Fibroblast of lung (primary cell): Measurements from ENCODE around the gene RASA4. TPM values are rescaled to one million over a fixed set of nuclear protein-coding genes. Genes with fewer than 3 reads are reported as not detected.
"Not testable (repeated sequence)": the region's sequence is repeated elsewhere in the genome, so short reads cannot be mapped to it uniquely, and the experiment has no call there.

ENCODE experiments used
- DNase-seq, 2 donors: peaks; one replicate each; pipeline versions ENCODE4 v3.0.0 to v3.0.0-alpha.2; 2010; ENCODE audit warnings: low read depth in 2 of 2
- H2AFZ ChIP-seq: 2 replicates; pipeline ENCODE4 v1.5.1; 2012; ENCODE audit warnings: low read length, control low read depth, inconsistent platforms
- H3K27ac ChIP-seq: 2 replicates; pipeline ENCODE4 v1.5.1; 2011; ENCODE audit warnings: low read length, control low read depth; ENCODE audit not compliant: insufficient read depth
- H3K27me3 ChIP-seq: 2 replicates; pipeline ENCODE4 v1.5.1; 2011; ENCODE audit warnings: mild to moderate bottlenecking, low read length; ENCODE audit not compliant: control insufficient read depth, insufficient read depth
- H3K36me3 ChIP-seq: 2 replicates; pipeline ENCODE4 v1.5.1; 2011; ENCODE audit warnings: low read length; ENCODE audit not compliant: control insufficient read depth, insufficient read depth
- H3K4me1 ChIP-seq: 2 replicates; pipeline ENCODE4 v1.5.1; 2011; ENCODE audit warnings: low read length; ENCODE audit not compliant: control insufficient read depth, insufficient read depth; ENCODE audit errors: extremely low read depth
- H3K4me2 ChIP-seq: 2 replicates; pipeline ENCODE4 v1.5.1; 2011; ENCODE audit warnings: low read length, control low read depth; ENCODE audit not compliant: insufficient read depth; ENCODE audit errors: extremely low read depth
- H3K4me3 ChIP-seq, 4 experiments: fragments of 200-600 bp in 1 of 4; sonication (generic) in 1 of 4; replicated peaks in 1 of 4; 2 replicates each; pipeline ENCODE4 v1.5.1; 2011 to 2016; ENCODE audit warnings: low read length in 4 of 4, low read depth in 3 of 4, mild to moderate bottlenecking in 3 of 4, control low read depth in 2 of 4, inconsistent platforms in 1 of 4, mixed read lengths in 1 of 4; ENCODE audit not compliant: insufficient read depth in 1 of 4; ENCODE audit errors: control extremely low read depth in 1 of 4
- H3K79me2 ChIP-seq: 2 replicates; pipeline ENCODE4 v1.5.1; 2012; ENCODE audit warnings: mild to moderate bottlenecking, low read length, inconsistent platforms; ENCODE audit not compliant: control insufficient read depth, insufficient read depth
- H3K9ac ChIP-seq: 2 replicates; pipeline ENCODE4 v1.5.1; 2011; ENCODE audit warnings: mild to moderate bottlenecking, low read length, control low read depth; ENCODE audit not compliant: insufficient read depth
- H3K9me3 ChIP-seq: 2 replicates; pipeline ENCODE4 v1.5.1; 2012; ENCODE audit warnings: low read depth, low read length; ENCODE audit not compliant: control insufficient read depth, insufficient read depth
- H4K20me1 ChIP-seq: 2 replicates; pipeline ENCODE4 v1.5.1; 2011; ENCODE audit warnings: low read length; ENCODE audit not compliant: control insufficient read depth, insufficient read depth; ENCODE audit errors: extremely low read depth
- polyA plus RNA-seq, 2 donors: library from polyadenylated mRNA; depleted of rRNA in 1 of 2; stranded (reverse) in 1 of 2; unstranded in 1 of 2; fragments of >200 nt; gene quantifications; 2 replicates each; pipeline ENCODE4 v1.2.1, GENCODE V29; 2011 to 2012; ENCODE audit warnings: missing spikeins in 1 of 2
- total RNA-seq: library from RNA; depleted of rRNA; stranded (reverse); fragments of >200 nt; gene quantifications from 2 replicates; pipeline ENCODE4 v1.2.1, GENCODE V29; 2014

The RASA4 gene
- total and polyA plus RNA-seq, 2 donors (not counting 1 experiment from before 2014, with no cell fraction given), result 2.1 to 4.5 TPM

GRCh38 chr7:102540604-102541003, 76.0 kb downstream of the RASA4 start:
- not testable (repeated sequence) for H3K27me3 ChIP-seq, H3K27ac ChIP-seq, H4K20me1 ChIP-seq, H3K4me3 ChIP-seq, H3K79me2 ChIP-seq, H3K9me3 ChIP-seq, H3K9ac ChIP-seq, DNase-seq, H3K4me2 ChIP-seq, H3K4me1 ChIP-seq, H3K36me3 ChIP-seq, H2AFZ ChIP-seq

DNA sequence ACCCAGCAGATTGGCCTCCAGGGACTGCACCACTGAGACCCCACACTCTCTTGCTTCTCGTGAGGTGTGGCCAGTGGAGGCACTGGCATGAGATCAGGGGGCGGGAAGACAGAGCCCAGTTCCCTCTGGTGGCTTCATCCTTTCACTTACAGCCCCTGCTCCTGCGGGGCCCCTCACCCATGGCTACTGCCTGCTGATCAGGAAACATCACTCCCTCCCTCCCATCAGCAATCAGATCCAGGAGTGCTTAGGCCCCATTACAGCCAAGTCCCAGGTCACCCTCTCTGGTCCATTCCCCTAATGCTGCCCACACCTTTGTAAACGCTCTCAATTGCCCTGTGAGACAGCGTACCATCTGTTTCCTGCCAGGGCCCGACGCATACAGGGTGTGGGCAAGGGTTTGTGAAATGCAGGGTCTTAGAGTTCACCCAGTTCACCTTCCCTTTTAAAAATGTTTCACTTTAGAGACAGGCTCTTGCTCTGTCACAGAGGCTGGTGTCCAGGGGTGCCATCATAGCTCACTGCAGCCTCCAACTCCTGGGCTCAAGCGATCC, 81.4 kb downstream of the RASA4 start:
- DNase-seq, H3K4me1 ChIP-seq, H3K9me3 ChIP-seq, H3K9ac ChIP-seq, H4K20me1 ChIP-seq, H3K4me3 ChIP-seq, H3K36me3 ChIP-seq, H3K4me2 ChIP-seq, H2AFZ ChIP-seq, H3K79me2 ChIP-seq, H3K27ac ChIP-seq, H3K27me3 ChIP-seq: not testable (repeated sequence)

GRCh38 chr7:102532127-102532526, 84.4 kb downstream of the RASA4 start:
- not testable (repeated sequence) for H2AFZ ChIP-seq, H3K79me2 ChIP-seq, H3K9ac ChIP-seq

GRCh38 chr7:102531583-102531982, 85.0 kb downstream of the RASA4 start:
- H3K4me2 ChIP-seq, H3K79me2 ChIP-seq, H3K9ac ChIP-seq, H3K4me1 ChIP-seq, DNase-seq, H2AFZ ChIP-seq, H3K9me3 ChIP-seq, H4K20me1 ChIP-seq, H3K36me3 ChIP-seq, H3K27ac ChIP-seq, H3K27me3 ChIP-seq, H3K4me3 ChIP-seq: not testable (repeated sequence)

More at GRCh38 chr7:102532127-102532526, 84.4 kb downstream of the RASA4 start:
- DNase-seq, H3K4me1 ChIP-seq, H3K27me3 ChIP-seq, H3K36me3 ChIP-seq, H3K9me3 ChIP-seq, H3K27ac ChIP-seq, H3K4me2 ChIP-seq, H3K4me3 ChIP-seq, H4K20me1 ChIP-seq: not testable (repeated sequence)

DNA sequence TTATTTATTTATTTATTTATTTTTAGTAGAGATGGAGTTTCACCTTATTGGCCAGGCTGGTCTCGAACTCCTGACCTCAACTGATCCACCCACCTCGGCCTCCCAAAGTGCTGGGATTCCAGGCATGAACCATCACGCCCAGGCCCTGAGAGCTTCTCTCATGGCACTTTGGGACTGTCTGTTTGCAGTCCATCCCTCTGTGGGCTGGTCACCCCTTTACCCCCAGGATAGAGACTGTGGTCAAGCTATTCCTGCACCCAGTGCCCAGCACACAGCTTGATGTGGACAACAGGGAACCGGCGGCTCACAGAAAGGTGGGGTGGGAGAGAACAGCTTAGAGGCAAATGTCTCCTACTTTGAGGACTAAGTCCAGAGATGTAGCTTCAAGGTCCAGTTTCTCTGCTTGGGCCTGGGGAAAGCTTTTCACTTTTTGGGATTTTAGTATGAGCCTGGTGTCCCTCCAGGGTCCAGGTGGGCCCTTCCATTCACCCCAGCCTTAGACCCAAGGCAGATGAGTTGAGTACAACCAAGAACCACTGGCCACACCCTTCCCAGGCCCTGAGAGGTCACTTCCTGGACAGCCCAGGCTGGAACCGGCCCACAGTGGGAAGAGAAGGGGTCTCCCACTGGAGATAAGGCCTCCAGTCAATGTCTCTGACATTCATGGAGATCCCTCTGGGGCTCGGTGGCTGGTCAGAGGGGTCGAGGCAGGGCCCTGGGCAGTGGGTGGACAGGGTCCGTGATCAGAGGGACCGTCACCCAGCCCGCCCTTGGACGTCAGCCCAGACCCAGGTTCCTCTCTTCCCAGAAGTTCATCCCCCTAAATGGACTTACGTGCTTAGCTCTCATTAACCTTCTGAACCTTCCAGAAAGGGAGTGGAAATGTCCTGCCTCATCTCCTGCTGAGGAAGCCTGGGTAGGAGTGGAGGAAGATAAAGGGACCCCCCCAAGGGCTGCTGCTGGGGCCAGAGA, 88.4 kb downstream of the RASA4 start:
- H3K4me3 ChIP-seq, H3K79me2 ChIP-seq, H3K9me3 ChIP-seq, H3K4me1 ChIP-seq, H3K36me3 ChIP-seq, H3K4me2 ChIP-seq, DNase-seq, H2AFZ ChIP-seq, H3K9ac ChIP-seq, H3K27me3 ChIP-seq, H4K20me1 ChIP-seq, H3K27ac ChIP-seq: not testable (repeated sequence)

DNA sequence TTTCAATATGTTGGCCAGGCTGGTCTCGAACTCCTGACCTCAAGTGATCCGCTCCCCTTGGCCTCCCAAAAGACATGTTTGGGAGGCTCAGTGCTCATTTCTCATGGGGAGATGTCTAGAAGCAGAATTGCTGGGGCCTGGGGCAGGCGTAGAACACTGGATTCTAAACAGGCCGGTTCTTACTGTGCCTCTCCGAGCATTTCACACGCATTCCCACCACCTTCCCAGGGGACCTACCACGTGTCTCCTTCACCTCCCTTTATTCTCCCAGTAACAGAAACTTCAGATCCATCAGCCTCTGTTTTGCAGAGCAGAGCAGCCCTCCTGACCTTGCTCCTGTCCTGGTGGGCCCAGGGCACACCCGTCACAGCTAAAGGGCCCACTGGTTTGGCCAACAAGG, 89.4 kb downstream of the RASA4 start:
- not testable (repeated sequence) for H3K79me2 ChIP-seq, DNase-seq, H4K20me1 ChIP-seq, H3K27ac ChIP-seq, H3K4me2 ChIP-seq, H3K27me3 ChIP-seq, H2AFZ ChIP-seq, H3K9ac ChIP-seq, H3K4me3 ChIP-seq, H3K4me1 ChIP-seq, H3K9me3 ChIP-seq, H3K36me3 ChIP-seq
